Pancreas (tissue), 10 donors: ENCODE data around the gene MCC. TPM values are rescaled to one million over a fixed set of nuclear protein-coding genes. Genes with fewer than 3 reads are reported as not detected.
A peak's percentile ranks its signal among the peaks of the same experiment; 100 is the strongest.

Source experiments
- ATAC-seq, 4 donors: fragments of 200-7000 bp; cut with Tn5 transposase; one replicate each; pipeline versions ENCODE4 v1.8.0 to v1.9.1; 2020; ENCODE audit warnings: mild to moderate bottlenecking in 4 of 4, moderate library complexity in 4 of 4
- DNase-seq, 6 donors: peaks; one replicate each; pipeline ENCODE4 v3.0.0-alpha.2; 2020
- FAIRE-seq: peaks from 2 replicates; lab custom pipeline; 2012; peaks lifted over from hg19 to GRCh38; lab: Jason Lieb, UNC
- H3K27ac ChIP-seq, 4 donors: fragments of 200-600 bp; sonication (generic); 1 replicate in 3 of 4; 2 replicates in 1 of 4; pipeline versions ENCODE4 v1.5.0 to v1.8.0; 2020
- H3K27me3 ChIP-seq, 4 donors: fragments of 200-600 bp; one replicate each; pipeline ENCODE4 v1.8.0; 2021
- H3K36me3 ChIP-seq, 3 donors: fragments of 200-600 bp; sonication (generic) in 1 of 3; one replicate each; pipeline versions ENCODE4 v1.5.0 to v1.8.0; 2020 to 2021
- H3K4me1 ChIP-seq, 3 donors: fragments of 200-600 bp; one replicate each; pipeline ENCODE4 v1.8.0; 2021
- H3K4me3 ChIP-seq, 4 donors: fragments of 200-600 bp; sonication (generic) in 2 of 4; one replicate each; pipeline versions ENCODE4 v1.5.0 to v1.8.0; 2020 to 2021
- H3K9me3 ChIP-seq, 4 donors: fragments of 200-600 bp; one replicate each; pipeline ENCODE4 v1.8.0; 2021
- CTCF ChIP-seq, 4 donors: fragments of 200-600 bp; sonication (generic) in 3 of 4; IDR thresholded peaks; one replicate each; pipeline versions ENCODE4 v1.5.0 to v1.8.0; 2021; ENCODE audit warnings: antibody characterized with exemption in 4 of 4
- WGBS, 2 donors: extraction: QIAGEN DNeasy Blood & Tissue Kit; methylation state at CpG; one replicate each; pipeline ENCODE4 v1.1.7; 2013; 5-methylcytosine and 5-hydroxymethylcytosine counted together
- intact Hi-C, 3 donors: fragments of 100-400 bp; cut with DNase I; formaldehyde crosslinking; loops; one replicate each; pipeline versions ENCODE4 v1.11.1 to v1.14.2; 2022
- polyA plus RNA-seq, 2 donors: library from polyadenylated mRNA; stranded (reverse); fragments of 200-250 nt; gene quantifications; one replicate each; pipeline ENCODE4 v1.2.3, GENCODE V29; 2013
- total RNA-seq, 6 donors: library from RNA; stranded (reverse); fragmentation: NEBNext Ultra II Directional in 4 of 6; extraction: Animal tissue kit (Norgen Biotek cat#: 25700) in 4 of 6; gene quantifications; one replicate each; pipeline versions ENCODE4 v1.2.1 to v1.2.4, GENCODE V29; 2021 to 2023
- donor health status: healthy with polysubstance abuse.
- donor health status: DM: no; HTN: no; CAD: no; lungs with moderate emphysema.
- donor health status: DM: no; HTN: no; CAD: no.
- donor health status: control.
- donor health status: control.
- donor health status: Bipolar disorder and iron deficiency.
- donor health status: DM: yes; HTN: yes; CAD: no.
- donor health status: DM: no; HTN: no; CAD: no.
- donor health status: DM: no; HTN: no; CAD: no.
- donor health status: DM: yes; HTN: yes; CAD: no.

The MCC gene
- total and polyA plus RNA-seq, 8 donors = 1.3 to 8.3 (median 4.0) TPM

GRCh38 chr5:113252066-113252465, 236.2 kb downstream of the MCC start:
- DNase-seq = no peak
- Histone ChIP-seq H3K27me3 (no peaks in the 10 kb centered on the region), H3K27ac (no peak overlapping the region), H3K4me3 (no peak overlapping the region), H3K36me3 (no peaks in the 10 kb centered on the region), H3K9me3 (no peaks in the 10 kb centered on the region), H3K4me1 (no peaks in the 10 kb centered on the region)
- FAIRE-seq = no peak
- no peak for ATAC-seq
- intact Hi-C loops = no loop called here
- TF ChIP-seq CTCF (IDR thresholded peaks at IDR 0.05) = no peak
- WGBS, 2 donors = 81 to 84% methylated on average over 7 of the region's 7 CpGs

- H3K4me1 ChIP-seq = no peaks in the 10 kb centered on the region
- no peaks in the 10 kb centered on the region for H3K27me3 ChIP-seq
- ATAC-seq (peak in 3 of 4 donors; percentile 62 to 74 (median 64)), FAIRE-seq (no peak), DNase-seq (peak in 2 of 6 donors; percentile 13 to 20)
- H3K36me3 ChIP-seq = no peaks in the 10 kb centered on the region
- intact Hi-C loops = no loop called here
- TF ChIP-seq CTCF (IDR thresholded peaks at IDR 0.05) = no peak
- H3K27ac ChIP-seq = peak overlapping the region in 1 of 4 donors; percentile 51
- no peaks in the 10 kb centered on the region for H3K9me3 ChIP-seq
- WGBS, 2 donors = 37 to 43% methylated on average over 7 of the region's 7 CpGs
- H3K4me3 ChIP-seq = no peak overlapping the region
Measured at GRCh38 chr5:113250341-113250953, 237.8 kb downstream of the MCC start.

GRCh38 chr5:113249206-113249605, 239.0 kb downstream of the MCC start:
- intact Hi-C loops = no loop called here
- H3K36me3 ChIP-seq = no peaks in the 10 kb centered on the region
- H3K27ac ChIP-seq = peak overlapping the region in 1 of 4 donors; percentile 51

GRCh38 chr5:113246361-113246870, 241.8 kb downstream of the MCC start:
- no peak for TF ChIP-seq CTCF (IDR thresholded peaks at IDR 0.05)
- ATAC-seq (peak in 3 of 4 donors; percentile 40 to 69 (median 60)), DNase-seq (no peak), FAIRE-seq (no peak)
- Histone ChIP-seq H3K36me3 (no peaks in the 10 kb centered on the region), H3K27me3 (no peaks in the 10 kb centered on the region), H3K4me3 (no peak overlapping the region), H3K27ac (peak overlapping the region in 1 of 4 donors; percentile 13), H3K9me3 (no peaks in the 10 kb centered on the region), H3K4me1 (no peaks in the 10 kb centered on the region)
- intact Hi-C loops = no loop called here
- 70 to 71% methylated on average over 5 of the region's 5 CpGs for WGBS, 2 donors

More at GRCh38 chr5:113249206-113249605, 239.0 kb downstream of the MCC start:
- ATAC-seq (no peak), FAIRE-seq (no peak), DNase-seq (no peak)
- no peaks in the 10 kb centered on the region for H3K4me1 ChIP-seq
- 81 to 97% methylated on average over 1 of the region's 1 CpG for WGBS, 2 donors
- no peak overlapping the region for H3K4me3 ChIP-seq
- no peaks in the 10 kb centered on the region for H3K27me3 ChIP-seq
- TF ChIP-seq CTCF (IDR thresholded peaks at IDR 0.05) = no peak
- no peaks in the 10 kb centered on the region for H3K9me3 ChIP-seq
